Stimulated activated naive CD8-positive, alpha-beta T cell treated with anti-CD3 and anti-CD28 coated beads, Interleukin-15, Interleukin-2, amounts not matched to agents 100 ng/mL and 50 ng/mL, for 24 hours (primary cell): ENCODE data around the gene SHQ1.

Source experiments
- H3K27ac Mint-ChIP-seq: one replicate; pipeline ENCODE4 v1.8.0; 2021; ENCODE audit warnings: mild to moderate bottlenecking, mixed read lengths
- H3K27me3 Mint-ChIP-seq: one replicate; pipeline ENCODE4 v1.8.0; 2021; ENCODE audit warnings: mixed read lengths
- H3K36me3 Mint-ChIP-seq: one replicate; pipeline ENCODE4 v1.8.0; 2021; ENCODE audit warnings: low read depth, mixed read lengths
- H3K4me1 Mint-ChIP-seq: one replicate; pipeline ENCODE4 v1.8.0; 2021; ENCODE audit warnings: low read depth, mixed read lengths
- H3K4me3 Mint-ChIP-seq: one replicate; pipeline ENCODE4 v1.8.0; 2021; ENCODE audit warnings: mild to moderate bottlenecking, mixed read lengths
- H3K9me3 Mint-ChIP-seq: one replicate; pipeline ENCODE4 v1.8.0; 2021; ENCODE audit warnings: mixed read lengths

SHQ1 gene

GRCh38 chr3:72872183-72872582 lies 23.9 kb upstream of the SHQ1 start:
- Mint-ChIP-seq H3K36me3 (no peaks in the 10 kb centered on the region), H3K27me3 (no peaks in the 10 kb centered on the region), H3K9me3 (no peaks in the 10 kb centered on the region), H3K4me1 (no peaks in the 10 kb centered on the region), H3K27ac (no peak overlapping the region), H3K4me3 (no peak overlapping the region)

GRCh38 chr3:72862314-72863090 lies 14.3 kb upstream of the SHQ1 start:
- Mint-ChIP-seq H3K27me3 (no peaks in the 10 kb centered on the region), H3K36me3 (no peaks in the 10 kb centered on the region), H3K27ac (no peak overlapping the region)

GRCh38 chr3:72860846-72861245 lies 12.6 kb upstream of the SHQ1 start:
- Mint-ChIP-seq H3K9me3 (no peaks in the 10 kb centered on the region), H3K27me3 (no peaks in the 10 kb centered on the region), H3K27ac (no peak overlapping the region), H3K4me1 (no peaks in the 10 kb centered on the region), H3K4me3 (no peak overlapping the region), H3K36me3 (no peaks in the 10 kb centered on the region)

More at GRCh38 chr3:72862314-72863090, 14.3 kb upstream of the SHQ1 start:
- Mint-ChIP-seq H3K4me3 (no peak overlapping the region), H3K4me1 (no peaks in the 10 kb centered on the region), H3K9me3 (no peaks in the 10 kb centered on the region)

- Mint-ChIP-seq H3K27ac (no peak overlapping the region), H3K4me1 (no peaks in the 10 kb centered on the region), H3K4me3 (no peak overlapping the region), H3K27me3 (no peaks in the 10 kb centered on the region), H3K9me3 (no peaks in the 10 kb centered on the region), H3K36me3 (no peaks in the 10 kb centered on the region)
These were observed 11.8 kb upstream of the SHQ1 start for GRCh38 chr3:72860053-72860452.

GRCh38 chr3:72855001-72855400 lies 6.8 kb upstream of the SHQ1 start:
- Mint-ChIP-seq H3K27me3 (no peaks in the 10 kb centered on the region), H3K9me3 (no peaks in the 10 kb centered on the region), H3K4me3 (no peak overlapping the region), H3K36me3 (no peaks in the 10 kb centered on the region), H3K27ac (no peak overlapping the region), H3K4me1 (no peaks in the 10 kb centered on the region)

- H3K4me1 Mint-ChIP-seq: peaks cover 51% of the 10 kb centered on the region
These were observed 447 bp upstream of the SHQ1 start for GRCh38 chr3:72848703-72849081.

GRCh38 chr3:72847282-72847681 lies 963 bp downstream of the SHQ1 start:
- Mint-ChIP-seq H3K4me3 (peak overlapping the region; percentile 92), H3K4me1 (peaks cover 57% of the 10 kb centered on the region), H3K27ac (peak overlapping the region; percentile 82), H3K27me3 (no peaks in the 10 kb centered on the region), H3K36me3 (peaks cover 20% of the 10 kb centered on the region), H3K9me3 (no peaks in the 10 kb centered on the region)

More at GRCh38 chr3:72848703-72849081, 447 bp upstream of the SHQ1 start:
- H3K27ac Mint-ChIP-seq: peak overlapping the region; percentile 82
- H3K9me3 Mint-ChIP-seq: no peaks in the 10 kb centered on the region
- no peaks in the 10 kb centered on the region for H3K27me3 Mint-ChIP-seq
- H3K36me3 Mint-ChIP-seq: peaks cover 13% of the 10 kb centered on the region
- peak overlapping the region; percentile 92 for H3K4me3 Mint-ChIP-seq

GRCh38 chr3:72846166-72846565 lies 2.1 kb downstream of the SHQ1 start:
- H3K36me3 Mint-ChIP-seq: peaks cover 31% of the 10 kb centered on the region
- H3K4me1 Mint-ChIP-seq: peaks cover 57% of the 10 kb centered on the region
- no peaks in the 10 kb centered on the region for H3K27me3 Mint-ChIP-seq
- H3K4me3 Mint-ChIP-seq: peak overlapping the region; percentile 92
- no peaks in the 10 kb centered on the region for H3K9me3 Mint-ChIP-seq
- no peak overlapping the region for H3K27ac Mint-ChIP-seq

GRCh38 chr3:72844436-72844993 lies 3.7 kb downstream of the SHQ1 start:
- H3K27ac Mint-ChIP-seq: peak overlapping the region; percentile 76
- H3K4me1 Mint-ChIP-seq: peaks cover 54% of the 10 kb centered on the region
- H3K9me3 Mint-ChIP-seq: no peaks in the 10 kb centered on the region
- peak overlapping the region; percentile 60 for H3K4me3 Mint-ChIP-seq
- H3K27me3 Mint-ChIP-seq: no peaks in the 10 kb centered on the region
- H3K36me3 Mint-ChIP-seq: peaks cover 40% of the 10 kb centered on the region

GRCh38 chr3:72839057-72839456 lies 9.2 kb downstream of the SHQ1 start:
- no peaks in the 10 kb centered on the region for H3K9me3 Mint-ChIP-seq
- peaks cover 69% of the 10 kb centered on the region for H3K36me3 Mint-ChIP-seq
- H3K27ac Mint-ChIP-seq: no peak overlapping the region
- peaks cover 9% of the 10 kb centered on the region for H3K4me1 Mint-ChIP-seq
- H3K27me3 Mint-ChIP-seq: no peaks in the 10 kb centered on the region
- no peak overlapping the region for H3K4me3 Mint-ChIP-seq

- H3K4me3 Mint-ChIP-seq: no peak overlapping the region
- no peak overlapping the region for H3K27ac Mint-ChIP-seq
- no peaks in the 10 kb centered on the region for H3K27me3 Mint-ChIP-seq
- no peaks in the 10 kb centered on the region for H3K9me3 Mint-ChIP-seq
- no peaks in the 10 kb centered on the region for H3K4me1 Mint-ChIP-seq
- peaks cover 71% of the 10 kb centered on the region for H3K36me3 Mint-ChIP-seq
These were observed 11.3 kb downstream of the SHQ1 start for GRCh38 chr3:72836923-72837322.

GRCh38 chr3:72836416-72836815 lies 11.8 kb downstream of the SHQ1 start:
- peaks cover 71% of the 10 kb centered on the region for H3K36me3 Mint-ChIP-seq
- H3K27me3 Mint-ChIP-seq: no peaks in the 10 kb centered on the region
- no peaks in the 10 kb centered on the region for H3K9me3 Mint-ChIP-seq
- H3K4me1 Mint-ChIP-seq: no peaks in the 10 kb centered on the region
- H3K4me3 Mint-ChIP-seq: no peak overlapping the region
- H3K27ac Mint-ChIP-seq: no peak overlapping the region

GRCh38 chr3:72830452-72831223 lies 17.6 kb downstream of the SHQ1 start:
- no peak overlapping the region for H3K27ac Mint-ChIP-seq
- no peak overlapping the region for H3K4me3 Mint-ChIP-seq
- H3K36me3 Mint-ChIP-seq: peaks cover 72% of the 10 kb centered on the region
- H3K4me1 Mint-ChIP-seq: peaks cover 4% of the 10 kb centered on the region
- no peaks in the 10 kb centered on the region for H3K9me3 Mint-ChIP-seq
- no peaks in the 10 kb centered on the region for H3K27me3 Mint-ChIP-seq

GRCh38 chr3:72829701-72830100 lies 18.5 kb downstream of the SHQ1 start:
- H3K4me3 Mint-ChIP-seq: no peak overlapping the region
- H3K36me3 Mint-ChIP-seq: peaks cover 63% of the 10 kb centered on the region
- no peaks in the 10 kb centered on the region for H3K27me3 Mint-ChIP-seq
- H3K9me3 Mint-ChIP-seq: no peaks in the 10 kb centered on the region
- no peak overlapping the region for H3K27ac Mint-ChIP-seq
- peaks cover 4% of the 10 kb centered on the region for H3K4me1 Mint-ChIP-seq

GRCh38 chr3:72821161-72821781 lies 27.0 kb downstream of the SHQ1 start:
- Mint-ChIP-seq H3K27me3 (no peaks in the 10 kb centered on the region), H3K36me3 (peaks cover 20% of the 10 kb centered on the region), H3K9me3 (no peaks in the 10 kb centered on the region), H3K4me3 (no peak overlapping the region), H3K27ac (no peak overlapping the region), H3K4me1 (peaks cover 7% of the 10 kb centered on the region)
